WTC11 (cell line): ENCODE results near the gene IGSF6. TPM values are rescaled to one million over a fixed set of nuclear protein-coding genes. Genes with fewer than 3 reads are reported as not detected.

Experiments
- ATAC-seq: fragments of 200-7000 bp; cut with Tn5 transposase; 2 replicates; pipeline ENCODE4 v1.10.0; 2021; ENCODE audit warnings: mild to moderate bottlenecking, moderate library complexity
- CTCF ChIA-PET: fragments of 300-600 bp; sonication (Branson Sonifier 250); formaldehyde crosslinking; loops from one replicate; lab custom pipeline; 2021; ENCODE audit warnings: antibody characterized with exemption; lab: Charles Lee
- POLR2A ChIA-PET: fragments of 350-600 bp; sonication (Branson Sonifier 250); formaldehyde crosslinking; loops from one replicate; lab custom pipeline; 2021; ENCODE audit warnings: antibody characterized with exemption; lab: Charles Lee
- DNase-seq: peaks from one replicate; pipeline ENCODE4 v3.0.0; 2021; ENCODE audit warnings: low spot score
- H3K27ac Mint-ChIP-seq: 2 replicates; pipeline ENCODE4 v1.8.0; 2021; ENCODE audit warnings: mixed read lengths
- H3K27me3 Mint-ChIP-seq: 2 replicates; pipeline ENCODE4 v1.8.0; 2021; ENCODE audit warnings: low read depth, mild to moderate bottlenecking, moderate library complexity, mixed read lengths
- H3K36me3 Mint-ChIP-seq: 2 replicates; pipeline ENCODE4 v1.8.0; 2021; ENCODE audit warnings: mixed read lengths
- H3K4me1 Mint-ChIP-seq: 2 replicates; pipeline ENCODE4 v1.8.0; 2022; ENCODE audit warnings: mixed read lengths
- H3K4me3 Mint-ChIP-seq: 2 replicates; pipeline ENCODE4 v1.8.0; 2021; ENCODE audit warnings: mild to moderate bottlenecking, moderate library complexity, mixed read lengths
- H3K9me3 Mint-ChIP-seq: 2 replicates; pipeline ENCODE4 v1.8.0; 2021; ENCODE audit warnings: mixed read lengths
- AFF4 ChIP-seq: sonication (generic); formaldehyde crosslinking; IDR thresholded peaks from 2 replicates; pipeline ENCODE4 v1.8.1; 2023; ENCODE audit warnings: mild to moderate bottlenecking, missing genetic modification reagents, borderline replicate concordance
- ATF1 ChIP-seq: sonication (generic); formaldehyde crosslinking; IDR thresholded peaks from 2 replicates; pipeline ENCODE4 v1.8.1; 2023; ENCODE audit warnings: mild to moderate bottlenecking, moderate library complexity, missing genetic modification reagents
- ATF2 ChIP-seq: sonication (generic); formaldehyde crosslinking; IDR thresholded peaks from 2 replicates; pipeline ENCODE4 v1.8.1; 2022; ENCODE audit warnings: low read depth, missing genetic modification reagents, borderline replicate concordance
- E2F1 ChIP-seq: sonication (generic); formaldehyde crosslinking; IDR thresholded peaks from 2 replicates; pipeline ENCODE4 v1.8.0; 2022; ENCODE audit warnings: mild to moderate bottlenecking, missing genetic modification reagents
- EMX1 ChIP-seq: fragments of 250-450 bp; sonication (Bioruptor Pico); IDR thresholded peaks from 2 replicates; pipeline ENCODE4 v1.8.0; 2021; ENCODE audit warnings: mild to moderate bottlenecking
- FOXJ3 ChIP-seq: sonication (generic); formaldehyde crosslinking; IDR thresholded peaks from 2 replicates; pipeline ENCODE4 v1.9.0; 2021; ENCODE audit warnings: missing genetic modification reagents, mild to moderate bottlenecking, borderline replicate concordance
- FOXP1 ChIP-seq: sonication (generic); formaldehyde crosslinking; IDR thresholded peaks from 2 replicates; pipeline ENCODE4 v1.8.0; 2022; ENCODE audit warnings: missing genetic modification reagents, mild to moderate bottlenecking, moderate library complexity, borderline replicate concordance
- GABPB1 ChIP-seq: sonication (generic); formaldehyde crosslinking; IDR thresholded peaks from 2 replicates; pipeline ENCODE4 v1.8.1; 2023; ENCODE audit warnings: mild to moderate bottlenecking, missing genetic modification reagents
- HMGA2 ChIP-seq: fragments of 250-450 bp; sonication (Bioruptor Pico); IDR thresholded peaks from 2 replicates; pipeline ENCODE4 v1.4.0; 2021; ENCODE audit warnings: mild to moderate bottlenecking, moderate library complexity
- JAZF1 ChIP-seq: fragments of 250-450 bp; sonication (Bioruptor Pico); IDR thresholded peaks from 2 replicates; pipeline ENCODE4 v1.9.0; 2021; ENCODE audit warnings: moderate library complexity, mild to moderate bottlenecking, inconsistent platforms
- MAX ChIP-seq: sonication (generic); formaldehyde crosslinking; IDR thresholded peaks from 2 replicates; pipeline ENCODE4 v1.8.0; 2022; ENCODE audit warnings: mild to moderate bottlenecking, missing genetic modification reagents
- NFE2L1 ChIP-seq: sonication (generic); formaldehyde crosslinking; IDR thresholded peaks from 2 replicates; pipeline ENCODE4 v1.8.1; 2023; ENCODE audit warnings: missing genetic modification reagents
- PREB ChIP-seq: sonication (generic); formaldehyde crosslinking; IDR thresholded peaks from 2 replicates; pipeline ENCODE4 v1.8.1; 2022; ENCODE audit warnings: mild to moderate bottlenecking, missing genetic modification reagents, moderate library complexity, borderline replicate concordance
- RELA ChIP-seq: sonication (generic); formaldehyde crosslinking; IDR thresholded peaks from 2 replicates; pipeline ENCODE4 v1.8.1; 2022; ENCODE audit warnings: missing genetic modification reagents, mild to moderate bottlenecking, borderline replicate concordance
- RORB ChIP-seq: fragments of 250-450 bp; sonication (Bioruptor Pico); IDR thresholded peaks from 2 replicates; pipeline ENCODE4 v1.9.0; 2021; ENCODE audit warnings: mild to moderate bottlenecking
- SMAD4 ChIP-seq: sonication (generic); formaldehyde crosslinking; IDR thresholded peaks from 2 replicates; pipeline ENCODE4 v1.8.0; 2022; ENCODE audit warnings: mild to moderate bottlenecking, missing genetic modification reagents
- SOX15 ChIP-seq: fragments of 250-450 bp; sonication (Bioruptor Pico); IDR thresholded peaks from 2 replicates; pipeline ENCODE4 v1.9.0; 2021; ENCODE audit warnings: mild to moderate bottlenecking
- TEAD1 ChIP-seq: sonication (generic); formaldehyde crosslinking; IDR thresholded peaks from 2 replicates; pipeline ENCODE4 v1.8.0; 2022; ENCODE audit warnings: mild to moderate bottlenecking, missing genetic modification reagents
- USF1 ChIP-seq: sonication (generic); formaldehyde crosslinking; IDR thresholded peaks from 2 replicates; pipeline ENCODE4 v1.8.0; 2022; ENCODE audit warnings: mild to moderate bottlenecking, missing genetic modification reagents
- ZNF121 ChIP-seq: sonication (generic); formaldehyde crosslinking; IDR thresholded peaks from 2 replicates; pipeline ENCODE4 v1.8.0; 2023; ENCODE audit warnings: missing genetic modification reagents
- ZNF317 ChIP-seq: sonication (generic); formaldehyde crosslinking; IDR thresholded peaks from 2 replicates; pipeline ENCODE4 v1.8.1; 2023; ENCODE audit warnings: low read depth, mild to moderate bottlenecking, moderate library complexity, missing genetic modification reagents, borderline replicate concordance
- ZNF423 ChIP-seq: fragments of 250-450 bp; sonication (Bioruptor Pico); IDR thresholded peaks from 2 replicates; pipeline ENCODE4 v2.1.2; 2022; ENCODE audit warnings: mild to moderate bottlenecking, moderate library complexity
- ZNF512 ChIP-seq: sonication (generic); formaldehyde crosslinking; IDR thresholded peaks from 2 replicates; pipeline ENCODE4 v1.8.1; 2022; ENCODE audit warnings: missing genetic modification reagents, borderline replicate concordance
- total RNA-seq: library from RNA; stranded (reverse); gene quantifications from 3 replicates; pipeline ENCODE4 v1.2.3, GENCODE V29; 2021

The IGSF6 gene
- total RNA-seq, 1 experiment from 2014 or later, result not detected

- POLR2A ChIA-PET, result no interaction called here
These were observed 31.8 kb downstream of the IGSF6 start for GRCh38 chr16:21620592-21620991.

GRCh38 chr16:21619765-21620425 lies 32.5 kb downstream of the IGSF6 start:
- Mint-ChIP-seq H3K4me1 (no peaks in the 10 kb centered on the region), H3K27ac (peak overlapping the region; percentile 62; the same call in 1 of the 2 replicates), H3K4me3 (no peak overlapping the region), H3K9me3 (no peaks in the 10 kb centered on the region), H3K27me3 (no peaks in the 10 kb centered on the region), H3K36me3 (peaks cover 25% of the 10 kb centered on the region)
- POLR2A ChIA-PET, result no interaction called here
- TF ChIP-seq SMAD4 (CRISPR knock-in tag) (no peak), ATF2 (no peak), TEAD1 (no peak), MAX (CRISPR knock-in tag) (no peak), ZNF423 (CRISPR knock-in tag) (no peak), HMGA2 (CRISPR knock-in tag) (no peak)
- CTCF ChIA-PET, result no interaction called here
- DNase-seq, result no peak
- no peak for ATAC-seq

More at GRCh38 chr16:21620592-21620991, 31.8 kb downstream of the IGSF6 start:
- DNase-seq (no peak), ATAC-seq (no peak)
- H3K27me3 Mint-ChIP-seq, result no peaks in the 10 kb centered on the region
- no peaks in the 10 kb centered on the region for H3K9me3 Mint-ChIP-seq
- no peaks in the 10 kb centered on the region for H3K4me1 Mint-ChIP-seq
- CTCF ChIA-PET, result interaction anchor here (1.0 kb wide), 1 partner anchor 36 kb away, joined by 4 read pairs; no protein-coding TSS in a partner anchor
- no peak overlapping the region for H3K4me3 Mint-ChIP-seq
- H3K36me3 Mint-ChIP-seq, result peaks cover 31% of the 10 kb centered on the region
- TF ChIP-seq FOXP1 (CRISPR knock-in tag), result no peak
- no peak for TF ChIP-seq EMX1 (CRISPR knock-in tag)
- TF ChIP-seq GABPB1 (CRISPR knock-in tag), result no peak
- no peak for TF ChIP-seq JAZF1 (CRISPR knock-in tag)
- no peak for TF ChIP-seq ZNF317 (CRISPR knock-in tag)
- TF ChIP-seq RELA (CRISPR knock-in tag), result no peak
- H3K27ac Mint-ChIP-seq, result peak overlapping the region; percentile 65; the same call in 1 of the 2 replicates

- ATAC-seq (no peak), DNase-seq (no peak)
- H3K4me1 Mint-ChIP-seq, result no peaks in the 10 kb centered on the region
- POLR2A ChIA-PET, result no interaction called here
- no peaks in the 10 kb centered on the region for H3K9me3 Mint-ChIP-seq
- CTCF ChIA-PET, result no interaction called here
- no peak overlapping the region for H3K4me3 Mint-ChIP-seq
- H3K27me3 Mint-ChIP-seq, result no peaks in the 10 kb centered on the region
- H3K27ac Mint-ChIP-seq, result no peak overlapping the region
- peaks cover 15% of the 10 kb centered on the region for H3K36me3 Mint-ChIP-seq
- no peak for TF ChIP-seq PREB (CRISPR knock-in tag)
- TF ChIP-seq FOXJ3 (CRISPR knock-in tag), result no peak
- no peak for TF ChIP-seq SOX15
- TF ChIP-seq ATF1 (CRISPR knock-in tag), result no peak
- no peak for TF ChIP-seq AFF4 (CRISPR knock-in tag)
- TF ChIP-seq NFE2L1, result no peak
- TF ChIP-seq ZNF512 (CRISPR knock-in tag), result no peak
- no peak for TF ChIP-seq RORB (CRISPR knock-in tag)
- TF ChIP-seq USF1, result no peak
- no peak for TF ChIP-seq ZNF121 (CRISPR knock-in tag)
- no peak for TF ChIP-seq E2F1 (CRISPR knock-in tag)
- no peak for TF ChIP-seq JAZF1 (CRISPR knock-in tag)
These were observed 34.1 kb downstream of the IGSF6 start for GRCh38 chr16:21618281-21618680.
